Transverse colon (tissue), 4 donors: ENCODE measurements around the gene TRABD2B.

ENCODE experiments used
- CTCF ChIP-seq, 5 experiments: fragments of 200-600 bp in 3 of 5; fragments of 450-650 bp in 2 of 5; sonication (generic) in 3 of 5; IDR thresholded peaks; 1 replicate in 2 of 5; 2 replicates in 3 of 5; pipeline ENCODE4 v1.5.1; 2016 to 2017; ENCODE audit warnings: antibody characterized with exemption in 5 of 5, inconsistent platforms in 3 of 5, mild to moderate bottlenecking in 2 of 5, moderate library complexity in 1 of 5
- POLR2A ChIP-seq: fragments of 450-650 bp; IDR thresholded peaks from one replicate; pipeline ENCODE4 v1.6.1; 2016; ENCODE audit warnings: antibody characterized with exemption, mild to moderate bottlenecking, moderate library complexity
- POLR2AphosphoS5 ChIP-seq, 3 donors: sonication (generic); formaldehyde crosslinking; IDR thresholded peaks; one replicate each; pipeline ENCODE4 v1.6.1; 2016; ENCODE audit warnings: antibody characterized with exemption in 3 of 3

DNA sequence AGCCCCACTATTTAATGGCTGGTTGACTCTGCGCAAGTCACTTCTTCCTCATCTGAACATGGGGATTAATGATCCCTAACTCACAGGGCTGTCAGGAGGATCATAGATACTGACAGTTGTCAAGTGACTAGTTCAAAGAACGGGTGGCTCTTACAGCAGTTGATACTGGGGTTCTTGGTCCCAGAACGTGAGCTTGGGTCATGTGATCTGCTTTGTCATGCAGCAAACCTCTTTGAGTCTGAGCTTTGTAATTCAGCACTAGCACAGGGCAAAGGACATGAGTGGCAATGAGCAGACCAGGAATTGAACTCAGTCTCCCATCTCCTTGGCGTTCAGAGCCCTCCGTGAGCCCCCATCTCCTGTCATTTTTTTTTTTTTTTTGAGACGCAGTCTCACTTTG, 64.4 kb downstream of the TRABD2B start:
- TF ChIP-seq CTCF (IDR thresholded peaks at IDR 0.05) (no peak), POLR2A (no peak), POLR2AphosphoS5 (IDR thresholded peaks at IDR 0.05) (no peak)
